ENCODE measurements around the gene RPL10.
"Not testable (repeated sequence)": the region's sequence is repeated elsewhere in the genome, so short reads cannot be mapped to it uniquely, and the experiment has no call there.

Gene RPL10

DNA sequence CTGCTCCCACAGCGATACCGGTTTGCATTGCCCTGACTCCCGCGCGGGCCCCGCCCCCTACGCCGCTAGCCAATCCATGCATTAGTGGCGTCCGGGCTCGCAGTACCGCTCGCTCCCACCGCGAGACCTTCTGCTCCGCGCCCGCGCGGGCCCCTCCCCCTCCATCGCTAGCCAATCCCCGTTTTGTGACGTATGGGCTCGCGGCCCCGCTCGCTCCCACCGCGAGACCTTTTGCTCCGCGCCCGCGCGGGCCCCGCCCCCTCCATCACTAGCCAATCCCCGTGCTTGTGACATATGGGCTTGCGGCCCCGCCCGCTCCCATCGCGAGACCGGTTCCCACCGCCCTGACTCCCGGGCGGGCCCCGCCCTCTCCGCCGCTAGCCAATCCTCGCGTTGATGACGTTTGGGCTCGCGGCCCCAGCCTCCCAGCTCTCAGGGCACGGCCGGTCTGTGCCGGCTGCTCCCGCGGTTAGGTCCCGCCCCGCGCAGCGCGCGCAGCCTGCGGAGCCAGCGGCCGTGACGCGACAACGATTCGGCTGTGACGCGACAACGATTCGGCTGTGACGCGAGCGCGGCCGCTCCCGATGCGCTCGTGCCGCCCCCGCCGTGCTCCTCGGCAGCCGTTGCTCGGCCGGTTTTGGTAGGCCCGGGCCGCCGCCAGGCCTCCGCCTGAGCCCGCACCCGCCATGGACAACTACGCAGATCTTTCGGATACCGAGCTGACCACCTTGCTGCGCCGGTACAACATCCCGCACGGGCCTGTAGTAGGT is 19.2 kb upstream of the RPL10 start, which contains the start of gene EMD:
Gene EMD, plus strand, starts transcription at position 497 of the 770 bp plus-strand sequence. Its CDS starts 190 bp downstream, at position 687.
- DNase-seq = peak; percentile 93

DNA sequence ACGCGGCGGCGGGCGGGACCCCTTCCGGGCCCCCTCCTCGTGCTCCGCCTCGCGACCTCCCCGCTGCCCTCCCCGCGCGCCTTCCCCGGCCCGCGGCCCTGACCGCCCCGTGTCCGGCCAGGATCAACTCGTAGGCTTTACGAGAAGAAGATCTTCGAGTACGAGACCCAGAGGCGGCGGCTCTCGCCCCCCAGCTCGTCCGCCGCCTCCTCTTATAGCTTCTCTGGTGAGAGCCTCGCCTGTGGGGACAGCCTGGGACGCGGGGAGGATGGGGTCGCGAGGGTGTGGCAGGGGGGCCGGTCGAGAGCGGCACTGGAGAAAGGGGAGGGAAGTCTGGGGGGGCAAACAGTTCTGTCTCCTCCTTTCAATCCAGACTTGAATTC is 18.6 kb upstream of the RPL10 start:
- no peak for DNase-seq

DNA sequence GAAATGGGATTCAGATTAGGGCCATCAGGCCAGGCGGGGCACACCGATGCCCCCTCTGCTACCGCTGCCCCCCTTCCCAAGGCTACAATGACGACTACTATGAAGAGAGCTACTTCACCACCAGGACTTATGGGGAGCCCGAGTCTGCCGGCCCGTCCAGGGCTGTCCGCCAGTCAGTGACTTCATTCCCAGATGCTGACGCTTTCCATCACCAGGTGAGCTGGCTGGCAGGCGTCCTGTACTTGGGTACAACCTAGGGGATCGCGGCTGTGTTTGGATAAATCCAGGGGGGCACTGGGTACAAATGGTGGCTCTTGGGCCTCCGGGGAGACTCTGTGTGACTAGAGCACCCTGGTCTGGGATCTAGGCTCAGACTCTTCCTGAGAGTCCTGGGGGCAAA is 18.0 kb upstream of the RPL10 start:
- no peak for DNase-seq

DNA sequence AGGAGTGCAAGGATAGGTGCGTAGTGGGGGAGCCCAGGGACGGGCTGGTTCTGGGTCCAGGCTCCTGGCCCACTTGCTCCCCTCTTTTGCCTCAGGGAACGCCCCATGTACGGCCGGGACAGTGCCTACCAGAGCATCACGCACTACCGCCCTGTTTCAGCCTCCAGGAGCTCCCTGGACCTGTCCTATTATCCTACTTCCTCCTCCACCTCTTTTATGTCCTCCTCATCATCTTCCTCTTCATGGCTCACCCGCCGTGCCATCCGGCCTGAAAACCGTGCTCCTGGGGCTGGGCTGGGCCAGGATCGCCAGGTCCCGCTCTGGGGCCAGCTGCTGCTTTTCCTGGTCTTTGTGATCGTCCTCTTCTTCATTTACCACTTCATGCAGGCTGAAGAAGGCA is 17.4 kb upstream of the RPL10 start:
- DNase-seq = no peak

DNA sequence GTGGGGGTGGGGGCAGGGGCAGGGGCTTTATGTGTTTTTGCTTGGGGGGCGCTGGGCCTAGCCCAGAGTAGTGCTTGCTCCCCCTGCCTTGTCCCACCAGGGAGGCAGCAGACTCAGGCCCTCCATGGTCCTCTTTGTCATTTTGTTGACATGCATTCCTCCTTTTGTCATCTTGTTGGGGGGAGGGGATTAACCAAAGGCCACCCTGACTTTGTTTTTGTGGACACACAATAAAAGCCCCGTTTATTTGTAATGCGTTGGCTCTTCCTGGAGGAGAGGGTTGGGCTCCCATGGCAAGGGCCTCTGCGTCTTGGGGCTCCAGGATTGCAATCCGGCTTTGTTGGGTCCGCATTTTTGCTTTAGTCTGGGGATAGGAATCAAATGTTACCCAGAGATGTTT is 16.9 kb upstream of the RPL10 start:
- no peak for DNase-seq

DNA sequence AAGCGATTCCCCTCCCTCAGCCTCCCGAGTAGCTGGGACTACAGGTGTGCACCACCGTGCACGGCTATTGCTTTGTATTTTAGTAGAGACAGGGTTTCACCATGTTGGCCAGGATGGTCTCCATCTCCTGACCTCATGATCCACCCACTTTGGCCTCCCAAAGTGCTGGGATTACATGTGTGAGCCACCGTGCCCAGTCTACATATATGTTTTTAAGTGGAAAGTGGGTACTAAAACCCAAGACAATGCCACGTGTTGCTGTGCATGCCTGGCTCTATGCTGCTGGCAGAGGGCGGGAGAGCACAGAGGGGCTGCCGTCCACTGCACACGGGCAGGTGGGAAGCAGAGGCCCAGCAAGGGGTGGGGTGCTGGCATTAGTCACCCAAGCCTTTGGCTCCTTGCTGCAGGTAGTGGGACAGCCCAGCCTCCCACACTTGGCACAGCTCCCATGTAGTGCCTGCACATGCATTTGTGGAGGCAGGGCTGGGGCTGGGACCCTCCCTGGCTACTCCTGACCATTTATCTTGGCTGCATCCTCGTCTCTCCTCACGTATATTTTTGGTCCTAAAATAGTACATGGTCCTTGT is 15.6 kb upstream of the RPL10 start:
- no peak for DNase-seq

DNA sequence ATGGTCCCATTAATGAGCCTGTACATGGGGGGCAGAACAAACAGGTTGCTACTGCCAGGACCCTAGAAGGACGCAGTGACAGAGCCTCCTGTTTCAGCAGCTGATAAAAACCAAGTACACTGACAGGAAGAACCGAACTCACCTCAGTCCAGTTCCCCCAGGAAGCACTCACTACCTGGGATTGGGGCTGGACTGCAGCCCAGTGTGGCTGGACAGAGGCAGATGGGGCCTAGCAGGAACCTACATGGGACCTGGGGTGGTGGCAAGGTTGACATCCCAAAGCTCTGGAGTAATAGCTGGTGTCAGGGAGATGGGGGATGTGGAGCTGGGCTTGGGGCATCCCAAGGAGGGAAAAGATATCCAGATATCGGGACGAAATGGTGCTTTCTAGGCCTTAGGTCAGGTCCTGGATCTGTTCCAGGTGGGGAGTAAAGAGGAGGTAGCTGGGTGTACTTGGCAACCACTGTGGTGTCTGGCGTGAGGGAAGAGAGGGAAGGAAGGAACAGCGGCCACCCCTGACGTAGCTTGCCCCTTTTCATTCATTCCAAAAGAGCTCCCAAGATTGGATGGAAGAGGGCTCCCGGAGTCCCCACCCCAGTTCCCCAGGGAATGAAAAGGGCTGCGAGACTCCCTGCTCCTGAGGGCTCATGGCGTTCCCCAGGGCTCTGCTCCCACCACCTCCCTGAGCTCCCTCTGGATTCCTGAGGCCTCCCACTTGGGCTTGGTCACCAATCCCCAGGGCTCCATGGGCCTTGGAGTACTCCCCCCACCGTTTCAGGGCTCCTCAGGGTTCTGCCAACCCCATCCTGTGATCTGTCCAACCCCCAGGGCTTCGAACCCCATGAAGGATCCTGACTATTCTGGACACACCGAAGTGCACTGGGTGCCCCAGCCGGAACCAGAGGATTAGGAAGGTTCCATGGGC is 14.6 kb upstream of the RPL10 start:
- DNase-seq = no peak

DNA sequence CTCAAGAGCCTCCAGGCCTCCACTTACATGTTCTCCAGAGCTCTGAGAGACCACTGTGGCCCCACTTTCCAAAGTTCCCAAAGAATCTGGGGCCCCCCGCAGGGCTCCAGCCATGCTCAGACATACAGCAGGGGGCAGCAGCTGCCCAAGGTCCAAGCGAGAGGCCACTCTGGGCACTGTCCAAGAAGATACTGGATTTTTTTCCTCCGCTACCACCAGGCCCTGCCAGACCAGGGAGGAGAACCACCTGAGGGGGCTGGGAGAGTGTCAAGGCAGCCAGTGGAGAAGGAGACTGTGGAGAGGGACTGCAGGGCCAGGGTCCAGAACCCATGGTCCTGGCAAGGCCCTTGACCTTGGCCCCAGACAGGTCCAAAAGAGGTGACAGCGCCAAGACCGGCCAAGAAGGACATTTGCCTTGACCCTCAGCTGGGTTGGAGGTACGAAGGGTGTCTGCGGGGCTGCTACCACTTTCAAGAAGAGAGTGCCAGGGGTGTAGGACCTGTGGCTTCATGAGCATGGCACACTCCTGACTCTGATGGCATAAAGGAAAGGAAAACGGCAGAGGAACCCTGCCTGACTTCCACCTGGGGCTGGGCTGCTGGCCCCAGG is 13.8 kb upstream of the RPL10 start:
- no peak for DNase-seq

DNA sequence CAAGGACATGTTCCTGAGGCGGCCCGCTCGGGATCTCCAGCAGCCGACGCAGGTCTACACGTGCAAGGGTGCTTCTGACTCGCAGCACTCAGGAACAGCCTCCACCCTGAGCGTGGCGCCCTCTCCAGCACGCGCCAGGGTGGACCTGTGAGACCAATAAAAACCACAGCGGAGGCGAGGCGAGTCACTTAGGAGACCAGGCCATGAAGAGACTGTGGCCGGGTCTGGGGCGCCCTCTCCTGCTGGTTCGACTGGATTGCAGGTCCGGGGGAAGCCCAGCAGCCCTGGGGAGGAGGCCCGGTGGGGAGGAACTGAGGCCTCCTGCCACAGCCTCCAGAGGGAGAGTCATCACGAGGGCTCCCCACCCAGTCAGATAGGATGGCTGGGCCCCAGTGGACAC is 10.1 kb upstream of the RPL10 start:
- DNase-seq = not testable (repeated sequence)

DNA sequence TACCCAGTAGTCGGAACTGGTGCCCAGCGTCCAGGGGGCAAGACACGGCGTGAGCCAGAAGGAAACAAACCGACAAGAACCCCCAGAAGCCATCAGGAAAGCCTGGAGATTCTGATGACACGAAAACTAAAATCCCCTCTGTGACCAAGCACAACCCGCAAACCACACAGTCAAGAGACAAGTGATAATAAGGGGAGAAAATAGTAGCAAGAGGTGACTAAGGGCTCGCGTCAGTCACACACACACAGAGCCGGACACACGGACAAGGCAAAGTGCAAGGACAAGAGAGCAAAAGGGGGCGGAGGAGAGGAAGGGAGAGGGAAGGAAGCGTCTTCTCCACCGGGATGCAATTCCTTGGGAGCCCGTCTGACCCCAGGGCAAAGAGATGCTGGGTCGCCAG is 9.5 kb upstream of the RPL10 start:
- not testable (repeated sequence) for DNase-seq

DNA sequence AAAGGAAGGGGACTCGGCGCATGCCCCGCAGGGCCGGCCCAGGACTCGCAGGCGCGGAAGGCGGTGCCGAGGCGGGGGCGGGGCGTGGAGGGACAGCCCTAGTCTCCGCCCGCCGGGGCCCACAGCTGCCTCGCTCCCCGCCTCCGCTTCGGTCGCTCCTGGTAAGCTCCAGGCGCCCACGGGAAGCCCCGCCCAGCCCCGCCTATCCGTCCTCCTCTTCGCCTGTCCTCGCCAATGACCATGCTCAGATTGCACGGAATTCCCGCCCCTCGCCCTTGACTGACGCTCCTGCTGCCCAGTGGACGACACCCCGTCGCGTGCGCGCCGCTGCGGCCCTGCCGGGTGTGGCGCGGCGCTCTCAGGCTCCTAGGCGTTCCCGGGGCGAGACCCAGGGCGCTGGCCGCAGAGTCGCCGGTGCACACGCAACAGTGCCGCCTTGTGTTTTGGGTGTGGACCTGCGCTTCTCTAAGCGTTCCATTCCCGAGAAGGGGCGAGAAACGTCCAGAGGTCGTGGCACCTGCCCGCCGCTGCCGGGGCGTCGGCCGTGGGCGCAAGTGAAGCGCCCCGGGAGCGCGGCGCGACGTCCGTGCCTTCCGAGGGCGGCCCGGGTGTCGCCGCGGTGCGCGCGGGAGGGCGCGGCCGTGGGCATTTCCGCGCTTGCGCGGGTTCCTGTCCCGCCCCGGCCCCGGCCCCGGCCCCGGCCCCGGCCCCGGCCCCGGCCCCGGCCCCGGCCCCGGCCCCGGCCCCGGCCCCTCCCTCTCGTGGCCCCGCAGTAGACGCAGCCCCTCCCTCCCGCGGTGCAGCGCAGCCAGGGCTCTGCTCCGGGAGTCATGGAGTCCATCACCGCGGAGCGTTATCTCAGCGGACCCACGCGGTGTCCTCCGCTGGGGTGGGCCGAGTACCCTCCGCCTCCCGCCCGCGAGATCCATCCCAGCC is 8.1 kb upstream of the RPL10 start:
- not testable (repeated sequence) for DNase-seq

DNA sequence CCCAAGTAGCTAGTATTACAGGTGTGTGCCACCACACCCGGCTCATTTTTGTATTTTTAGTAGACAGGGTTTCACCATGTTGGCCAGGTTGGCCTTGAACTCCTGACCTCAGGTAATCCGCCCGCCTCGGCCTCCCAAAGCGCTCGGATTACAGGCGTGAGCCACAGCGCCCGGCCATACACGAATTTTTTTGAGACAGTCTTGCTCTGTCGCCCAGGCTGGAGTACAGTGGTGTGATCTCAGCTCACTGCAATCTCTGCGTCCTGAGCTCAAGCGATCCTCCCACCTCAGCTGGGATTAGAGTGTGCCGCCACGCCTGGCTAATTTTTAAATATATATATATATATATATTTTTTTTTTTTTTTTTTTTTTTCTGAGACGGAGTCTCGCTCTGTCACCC is 1.8 kb upstream of the RPL10 start:
- not testable (repeated sequence) for DNase-seq

DNA sequence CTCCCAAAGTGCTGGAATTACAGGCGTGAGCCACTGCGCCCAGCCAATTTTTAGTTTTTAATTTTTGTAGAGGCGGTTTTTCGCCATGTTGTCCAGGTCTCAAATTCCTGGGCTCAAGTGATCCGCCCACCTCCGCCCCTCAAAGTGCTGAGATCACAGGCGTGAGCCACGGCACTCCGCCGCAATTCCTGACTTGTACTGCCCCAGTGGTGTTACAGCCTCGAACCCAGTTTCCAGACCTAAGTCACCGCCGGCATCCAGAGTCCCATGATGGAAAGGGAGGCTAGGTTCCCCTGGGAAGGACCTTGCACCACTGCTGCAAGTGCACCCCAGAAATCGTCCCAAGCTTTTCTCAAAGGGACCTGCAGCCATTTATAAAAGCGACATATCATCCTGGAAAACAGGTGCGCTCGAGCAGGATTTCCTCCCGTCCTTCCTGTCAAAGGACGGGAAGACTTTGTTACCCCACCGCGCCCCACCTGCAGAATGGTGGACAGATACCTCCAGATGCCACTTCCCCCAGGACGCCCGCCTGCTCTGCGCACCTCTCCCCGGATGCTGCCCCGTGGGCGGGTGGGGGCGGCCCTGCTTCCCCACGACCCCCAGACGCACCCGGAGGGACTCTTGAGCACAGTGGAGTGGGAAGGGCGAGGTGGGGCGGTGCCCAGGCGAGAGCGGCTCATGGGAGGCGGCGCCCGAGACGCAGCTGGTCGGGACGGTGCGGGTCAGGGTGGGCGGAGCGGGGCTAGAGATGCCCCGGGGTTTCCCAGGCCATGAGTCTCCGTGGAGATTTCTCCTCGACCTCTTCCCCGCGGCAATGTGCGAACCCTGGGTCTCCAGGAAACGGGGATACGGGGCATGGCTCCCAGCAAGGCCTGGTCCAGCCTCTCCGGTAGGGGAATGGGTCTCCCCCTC is 947 bp upstream of the RPL10 start:
- peak; percentile 80 for DNase-seq

DNA sequence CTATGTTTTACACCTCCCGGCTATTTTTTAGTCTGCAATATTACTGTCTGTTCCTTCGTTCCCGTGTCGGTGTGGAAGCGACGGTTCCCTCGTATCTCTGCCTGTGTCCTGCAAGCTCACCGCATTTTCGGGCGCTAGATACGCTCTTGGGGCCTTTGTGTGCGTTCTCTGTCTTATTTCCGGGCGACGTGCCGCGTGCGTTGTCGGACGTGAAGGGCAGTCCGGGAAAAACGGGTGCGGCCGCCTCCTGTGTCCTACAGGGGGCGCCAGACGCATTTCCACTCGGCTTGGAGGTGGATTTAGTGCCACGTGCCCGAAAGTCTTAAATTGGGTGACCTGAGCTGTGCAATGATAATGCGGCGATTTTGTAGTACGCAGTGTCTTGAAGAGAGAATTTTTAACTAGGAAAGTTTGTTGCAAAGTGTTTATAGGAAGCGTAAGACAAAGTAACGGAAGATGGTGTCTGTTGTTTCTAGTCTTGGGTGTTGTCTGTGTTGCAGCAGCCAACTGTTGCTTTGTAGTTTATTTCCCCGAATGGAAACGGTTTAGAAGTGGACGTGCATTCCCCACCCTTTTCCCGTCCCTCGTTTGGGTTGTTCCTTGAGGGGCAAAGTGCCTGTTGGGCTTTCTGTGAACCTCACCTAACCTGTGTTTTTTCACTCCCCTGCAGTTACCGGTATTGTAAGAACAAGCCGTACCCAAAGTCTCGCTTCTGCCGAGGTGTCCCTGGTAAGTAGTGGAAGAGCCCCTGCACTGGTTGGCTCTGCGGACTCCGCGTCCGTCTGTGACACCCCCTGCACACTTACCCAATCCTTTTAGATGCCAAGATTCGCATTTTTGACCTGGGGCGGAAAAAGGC is 720 bp downstream of the RPL10 start:
- DNase-seq = peak; percentile 87

DNA sequence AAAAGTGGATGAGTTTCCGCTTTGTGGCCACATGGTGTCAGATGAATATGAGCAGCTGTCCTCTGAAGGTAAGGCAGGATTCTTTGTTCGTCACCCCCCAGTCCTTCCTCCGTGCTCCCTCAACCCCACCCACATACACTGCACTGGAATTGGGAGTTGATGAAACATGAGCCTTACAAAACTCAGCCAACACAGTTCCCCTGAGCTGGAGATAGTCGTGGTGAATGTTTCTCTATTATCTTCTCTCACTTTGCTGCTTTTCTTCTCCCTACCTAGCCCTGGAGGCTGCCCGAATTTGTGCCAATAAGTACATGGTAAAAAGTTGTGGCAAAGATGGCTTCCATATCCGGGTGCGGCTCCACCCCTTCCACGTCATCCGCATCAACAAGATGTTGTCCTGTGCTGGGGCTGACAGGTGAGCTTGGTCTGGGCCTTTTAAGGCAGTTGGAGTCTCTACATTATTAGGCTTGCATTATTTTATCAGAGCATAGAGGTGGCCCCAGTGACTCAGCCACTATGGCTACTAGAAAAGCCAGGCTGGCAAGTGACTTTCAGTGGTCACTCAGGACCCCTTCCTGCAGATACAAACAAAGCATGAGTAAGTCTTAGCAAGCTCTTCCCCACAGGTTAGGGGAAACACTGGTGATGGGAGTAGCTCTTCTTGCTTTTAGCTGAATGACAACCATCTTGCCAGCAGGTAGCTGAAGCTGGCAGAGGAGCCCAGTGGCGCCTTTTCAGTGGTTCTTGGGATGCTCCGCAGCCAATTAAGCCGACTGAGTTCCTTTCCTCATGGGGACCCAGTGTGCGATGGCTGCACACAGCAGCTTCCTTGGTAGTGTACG is 1.6 kb downstream of the RPL10 start:
- no peak for DNase-seq

DNA sequence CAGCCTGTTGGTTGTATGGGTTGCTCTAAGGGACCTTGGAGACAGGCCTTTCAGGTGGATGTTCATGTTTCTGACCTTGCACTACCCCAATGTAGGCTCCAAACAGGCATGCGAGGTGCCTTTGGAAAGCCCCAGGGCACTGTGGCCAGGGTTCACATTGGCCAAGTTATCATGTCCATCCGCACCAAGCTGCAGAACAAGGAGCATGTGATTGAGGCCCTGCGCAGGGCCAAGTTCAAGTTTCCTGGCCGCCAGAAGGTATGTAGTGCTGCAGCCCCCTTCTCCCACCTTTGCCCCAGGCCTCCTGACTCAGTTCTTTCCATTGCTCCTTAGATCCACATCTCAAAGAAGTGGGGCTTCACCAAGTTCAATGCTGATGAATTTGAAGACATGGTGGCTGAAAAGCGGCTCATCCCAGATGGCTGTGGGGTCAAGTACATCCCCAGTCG is 2.2 kb downstream of the RPL10 start:
- DNase-seq = not testable (repeated sequence)

DNA sequence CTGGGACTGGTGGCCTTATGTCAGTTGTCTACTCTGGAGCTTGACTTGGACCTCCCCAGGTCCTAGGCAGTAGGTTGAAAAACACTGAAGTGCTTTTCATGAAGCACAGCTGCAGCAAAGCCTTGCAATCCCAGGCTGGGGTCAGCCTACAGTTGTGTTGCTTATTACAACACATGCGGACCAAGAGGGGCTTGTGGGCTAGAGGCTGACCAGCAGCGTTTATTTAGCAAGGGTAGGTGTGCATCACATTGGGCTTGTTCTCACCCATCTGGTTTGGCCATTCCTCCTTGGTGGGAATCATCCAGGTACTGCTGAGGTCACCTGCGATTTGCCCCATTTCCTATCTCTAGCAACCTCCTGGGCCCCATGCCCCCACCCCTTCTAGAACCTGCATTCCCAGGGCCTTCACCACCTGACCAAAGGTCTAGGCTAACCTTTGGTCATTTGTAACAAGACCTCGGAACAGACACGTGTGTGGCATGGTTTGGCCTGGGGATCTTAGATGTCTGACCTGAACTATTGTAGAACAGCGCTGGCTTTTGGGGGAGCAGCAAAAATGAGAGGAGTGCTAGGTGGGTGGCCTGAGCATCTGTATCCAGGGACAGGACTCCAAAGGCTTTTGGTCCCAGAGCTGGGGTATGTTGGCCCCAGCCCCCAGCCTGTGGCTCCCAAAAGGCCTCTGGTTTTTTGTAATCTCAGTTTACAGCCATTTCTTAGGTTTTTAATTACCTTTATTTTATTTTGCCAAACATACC is 3.0 kb downstream of the RPL10 start:
- DNase-seq = peak; percentile 75
